Renal pelvis (tissue), 4 donors: ENCODE measurements around the gene MRC2. TPM values are rescaled to one million over a fixed set of nuclear protein-coding genes. Genes with fewer than 3 reads are reported as not detected.

Experiments used
- DNase-seq: peaks from one replicate; pipeline ENCODE4 v3.0.0-alpha.2; 2013
- polyA plus RNA-seq, 3 donors: library from polyadenylated mRNA; unstranded; fragments of 120-200 nt; gene quantifications; one replicate each; pipeline ENCODE4 v1.2.1, GENCODE V29; 2013; ENCODE audit not compliant: insufficient read length in 3 of 3

The MRC2 gene
- polyA plus RNA-seq, 3 donors = 57.8 to 80.6 (median 79.6) TPM

- DNase-seq = no peak
These were observed 3.1 kb downstream of the MRC2 start for GRCh38 chr17:62630365-62631085.

GRCh38 chr17:62631086-62631935 lies 3.8 kb downstream of the MRC2 start:
- DNase-seq = no peak

DNA sequence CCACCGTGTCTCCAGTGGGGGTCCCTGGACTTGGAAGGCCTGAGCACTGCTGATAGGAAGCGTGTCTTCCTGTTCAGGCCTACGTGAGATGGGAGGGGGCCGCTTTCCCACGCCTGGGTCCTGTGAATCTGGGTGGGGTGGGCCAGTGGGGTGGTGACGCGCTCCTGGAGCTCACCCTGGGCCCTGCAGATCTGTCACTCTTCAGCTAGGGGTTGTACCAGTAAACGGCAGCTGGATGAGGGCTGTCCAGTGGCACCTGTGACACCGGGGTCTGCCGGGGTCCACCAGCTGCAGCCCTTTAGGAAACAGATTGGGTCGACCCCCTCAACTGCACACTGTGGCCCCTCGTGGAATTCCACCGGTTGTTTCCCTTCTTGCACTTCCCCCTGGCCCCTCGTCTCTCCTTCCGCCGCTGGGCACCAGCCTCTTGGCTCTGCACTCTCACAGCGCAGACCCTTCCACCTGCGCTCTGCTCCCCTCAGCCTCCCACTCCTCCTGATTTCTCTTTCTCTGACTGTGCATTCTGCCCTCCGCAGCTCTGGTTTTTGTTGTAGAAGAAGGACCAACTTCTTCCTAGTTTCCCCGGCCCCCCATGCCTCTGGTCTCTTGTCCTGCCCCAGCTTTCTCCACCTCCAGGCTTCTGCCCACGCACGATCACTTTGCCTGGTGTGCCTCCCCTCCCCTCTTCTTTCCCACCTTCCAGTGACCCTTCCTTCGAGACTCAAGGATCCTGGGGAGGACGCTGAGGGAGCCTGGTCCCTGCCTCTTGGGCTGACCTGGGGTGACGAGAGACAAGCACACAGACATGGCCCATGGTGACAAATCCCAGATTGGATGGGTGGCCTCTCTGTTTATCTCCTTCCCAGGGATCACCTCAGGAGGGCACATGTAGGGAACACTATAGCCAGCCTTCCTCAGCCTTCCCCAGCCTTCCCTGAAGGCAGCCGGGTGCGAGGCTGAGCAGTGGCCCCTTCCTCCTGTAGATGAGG lies 4.8 kb downstream of the MRC2 start:
- DNase-seq = no peak

DNA sequence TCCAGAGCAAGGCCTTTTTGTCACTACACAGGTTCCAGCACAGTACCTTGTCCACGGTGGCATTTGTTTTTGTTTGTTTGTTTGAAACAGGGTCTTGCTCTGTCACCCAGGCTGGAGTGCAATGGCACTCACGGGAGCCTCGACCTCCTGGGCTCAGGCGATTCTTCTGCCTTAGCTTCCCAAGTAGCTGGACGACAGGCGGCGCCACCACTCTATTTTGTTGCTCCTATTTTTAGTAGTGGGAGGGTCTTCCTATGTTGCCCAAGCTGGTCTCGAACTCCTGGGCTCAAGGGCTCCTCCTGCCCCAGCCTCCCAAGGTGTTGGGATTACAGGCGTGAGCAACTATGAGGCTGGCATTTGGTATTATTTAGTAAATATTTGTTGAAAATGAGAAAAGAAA lies 10.3 kb downstream of the MRC2 start:
- DNase-seq = no peak

DNA sequence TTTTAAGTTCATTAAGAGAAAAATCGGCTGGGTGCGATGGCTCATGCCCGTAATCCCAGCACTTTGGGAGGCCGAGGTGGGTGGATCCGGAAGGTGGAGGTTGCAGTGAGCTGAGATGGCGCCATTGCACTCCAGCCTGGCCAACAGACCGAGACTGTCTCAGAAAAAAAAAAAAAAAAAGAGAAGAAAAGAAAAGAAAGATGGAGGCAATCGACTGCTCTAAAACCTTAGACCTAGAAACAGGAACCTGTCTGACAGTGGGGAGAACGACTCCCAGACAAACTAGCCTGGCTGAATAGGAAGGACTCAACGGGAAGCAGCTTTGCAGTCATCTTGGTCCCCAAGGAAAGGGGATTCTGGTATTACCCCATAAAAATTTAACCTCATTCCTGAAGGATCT lies 13.7 kb downstream of the MRC2 start:
- DNase-seq = no peak

- DNase-seq = no peak
These were observed 14.5 kb downstream of the MRC2 start for GRCh38 chr17:62641951-62642350.

GRCh38 chr17:62643496-62643895 lies 16.0 kb downstream of the MRC2 start:
- no peak for DNase-seq

GRCh38 chr17:62644487-62645173 lies 17.2 kb downstream of the MRC2 start:
- no peak for DNase-seq

DNA sequence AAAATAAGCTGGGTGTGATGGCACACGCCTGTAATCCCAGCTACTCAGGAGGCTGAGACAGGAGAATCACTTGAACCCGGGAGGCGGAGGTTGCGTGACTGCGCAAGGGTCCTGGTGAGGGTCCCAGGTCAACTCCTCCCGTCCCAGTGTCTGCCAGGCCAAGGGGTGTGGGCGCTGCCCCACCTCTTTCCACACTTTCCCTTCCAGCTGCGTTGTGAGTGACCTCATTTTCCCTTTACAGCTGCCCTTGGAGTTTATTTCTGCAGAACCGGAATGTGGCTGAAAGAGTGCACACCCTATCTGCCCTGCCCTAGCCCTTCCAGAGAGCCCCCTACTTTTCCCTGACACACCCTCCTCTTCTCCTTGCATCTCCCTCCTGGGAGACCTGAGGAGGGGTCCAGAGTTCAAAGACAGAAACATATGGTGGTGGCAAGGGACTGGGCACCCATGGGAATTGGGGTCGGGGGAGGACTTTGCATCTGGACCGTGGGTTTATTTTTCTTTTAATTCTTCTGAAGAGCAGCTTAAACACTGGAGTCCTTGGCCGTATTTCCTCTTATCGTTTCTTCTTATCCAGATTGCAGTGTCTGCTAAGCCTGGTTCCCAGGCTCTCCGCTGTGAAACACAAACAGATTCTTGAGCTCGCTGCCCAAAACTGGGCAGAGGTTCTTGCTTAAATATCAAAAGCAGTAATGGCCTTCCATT lies 20.9 kb downstream of the MRC2 start:
- no peak for DNase-seq

DNA sequence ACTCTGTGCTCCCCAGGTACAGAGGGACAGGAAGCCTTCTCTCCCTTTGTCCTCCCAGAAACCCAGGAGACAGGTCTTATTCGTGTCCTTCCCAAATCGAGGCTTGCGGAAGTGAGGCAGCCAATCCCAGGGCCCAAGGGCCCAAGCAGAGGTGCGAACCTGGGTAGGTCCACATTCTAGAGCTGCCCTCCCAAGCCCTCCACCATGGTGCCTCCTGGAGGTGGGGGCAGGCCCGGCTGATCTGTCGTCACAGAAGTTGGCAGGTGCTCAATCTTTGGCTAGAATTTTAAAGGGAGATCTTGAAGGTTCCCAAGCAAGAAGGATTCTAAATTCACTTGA lies 21.5 kb downstream of the MRC2 start:
- DNase-seq = no peak

DNA sequence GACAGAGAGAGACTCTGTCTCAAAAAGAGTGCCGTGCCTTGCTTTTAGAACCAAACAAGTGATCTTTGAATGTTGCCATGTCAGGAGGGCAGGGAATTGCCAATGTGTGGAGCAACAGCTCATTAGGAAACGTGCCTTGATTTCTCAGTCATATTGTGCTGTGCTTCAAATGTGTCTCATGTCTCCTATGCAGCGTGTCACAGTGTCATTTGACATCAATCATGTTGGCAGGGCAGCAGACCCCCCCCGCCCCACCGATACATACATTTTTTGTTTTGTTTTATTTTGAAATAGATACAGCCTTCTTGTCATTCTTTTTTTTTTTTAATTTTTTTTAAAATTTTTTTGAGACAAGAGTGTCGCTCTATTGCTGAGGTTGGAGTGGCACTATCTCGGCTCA lies 22.1 kb downstream of the MRC2 start:
- DNase-seq = no peak

DNA sequence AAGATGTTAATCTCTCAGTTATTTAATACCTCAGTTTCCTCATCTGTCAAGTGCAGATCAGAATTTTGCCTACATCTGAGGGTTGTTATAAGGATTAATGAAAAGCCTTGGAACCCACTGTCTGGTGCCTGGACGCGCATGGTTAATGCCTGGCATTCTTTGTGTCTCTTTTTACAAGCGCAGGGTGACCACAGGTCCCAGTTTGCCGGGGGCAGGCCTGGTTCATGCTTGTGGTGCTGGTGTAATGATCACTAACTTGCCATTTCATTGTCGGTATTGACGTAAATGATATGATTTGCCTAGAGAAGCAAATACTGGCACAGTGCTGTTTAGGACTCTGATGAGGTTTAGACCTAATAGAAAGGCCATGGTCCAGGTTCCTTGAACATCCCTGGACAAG lies 23.1 kb downstream of the MRC2 start:
- no peak for DNase-seq

DNA sequence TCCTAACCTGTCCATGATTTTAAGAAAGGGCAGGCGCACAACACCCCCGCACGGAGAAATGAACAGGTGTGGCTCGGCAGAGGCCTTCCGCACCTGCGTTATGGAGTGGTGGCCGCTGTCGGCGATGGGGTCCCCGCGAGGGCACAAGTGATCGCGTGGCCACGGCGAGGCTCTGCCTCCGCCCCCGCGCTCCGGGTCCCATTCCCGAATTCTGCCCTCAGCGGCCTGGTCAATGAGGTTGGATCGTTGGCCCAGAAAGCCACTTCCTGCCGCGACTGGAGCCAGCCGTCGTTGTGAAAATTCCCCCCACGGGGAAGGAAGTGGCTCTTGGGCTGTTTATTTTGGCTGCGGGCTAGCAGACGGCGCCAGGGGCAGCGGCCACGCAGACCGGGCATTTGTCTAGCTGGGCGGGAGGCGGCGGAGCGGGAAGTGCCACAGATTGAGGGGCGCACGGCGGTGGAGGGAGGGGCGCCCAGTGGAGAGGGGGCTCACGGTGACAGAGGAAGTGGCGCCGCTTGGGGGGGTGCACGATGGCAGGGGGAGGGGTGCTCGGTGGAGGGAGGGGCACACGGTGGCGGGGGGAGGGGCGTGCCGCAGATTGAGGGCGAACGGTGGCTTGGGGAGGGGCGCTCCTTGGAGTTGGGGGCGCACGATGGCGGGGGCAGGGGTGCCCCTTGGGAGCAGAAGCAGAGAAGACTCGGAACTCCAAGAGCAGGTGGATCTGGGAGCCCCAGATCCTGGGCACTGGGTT lies 25.0 kb downstream of the MRC2 start:
- DNase-seq = peak; percentile 58

GRCh38 chr17:62653002-62653825 lies 25.7 kb downstream of the MRC2 start:
- peak; percentile 78 for DNase-seq

GRCh38 chr17:62653826-62654761 lies 26.6 kb downstream of the MRC2 start:
- peak; percentile 44 for DNase-seq

- no peak for DNase-seq
These were observed 28.2 kb downstream of the MRC2 start for GRCh38 chr17:62655656-62656055.

GRCh38 chr17:62656446-62656845 lies 29.0 kb downstream of the MRC2 start:
- no peak for DNase-seq

DNA sequence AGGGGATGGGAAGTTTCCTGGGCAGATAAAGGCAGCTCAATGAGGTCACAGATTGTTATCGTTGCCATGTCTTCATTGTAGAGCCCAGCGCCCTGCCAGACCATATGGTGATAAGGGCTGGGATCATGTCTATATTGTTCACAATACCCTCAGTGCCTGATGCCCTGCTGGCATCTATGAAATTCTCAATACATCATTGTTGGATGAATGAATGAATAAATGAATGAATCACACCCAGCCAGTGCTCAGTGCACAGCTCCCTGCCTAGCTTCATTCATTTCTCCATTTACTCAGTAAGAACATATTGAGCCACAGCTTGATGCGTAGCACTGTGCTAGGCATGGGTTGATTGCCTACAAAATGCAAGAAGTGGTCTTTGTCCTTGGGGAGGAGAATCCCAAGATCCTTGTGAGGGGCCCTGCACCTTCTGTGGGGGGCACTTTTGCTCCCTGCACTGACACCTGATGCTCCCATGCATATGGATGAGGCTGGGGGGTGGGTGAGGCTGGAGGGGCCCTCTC lies 29.7 kb downstream of the MRC2 start:
- DNase-seq = no peak
